H9 (cell line): ENCODE results near the gene HS3ST4. TPM values are rescaled to one million over a fixed set of nuclear protein-coding genes. Genes with fewer than 3 reads are reported as not detected.

Experiments used
- DNase-seq: peaks from one replicate; pipeline ENCODE4 v3.0.0-alpha.2; 2017
- H2AFZ ChIP-seq: one replicate; pipeline ENCODE4 v1.6.1; 2013; ENCODE audit warnings: mild to moderate bottlenecking, low read length, control low read depth, moderate library complexity
- H2AK5ac ChIP-seq: 2 replicates; pipeline ENCODE4 v1.6.1; 2013; ENCODE audit warnings: low read length, control low read depth, mixed read lengths; ENCODE audit not compliant: insufficient read length
- H2BK120ac ChIP-seq: one replicate; pipeline ENCODE4 v1.6.1; 2013; ENCODE audit warnings: low read depth, mild to moderate bottlenecking, low read length, control low read depth, inconsistent platforms; ENCODE audit not compliant: poor library complexity, severe bottlenecking
- H2BK12ac ChIP-seq: 2 replicates; pipeline ENCODE4 v1.6.1; 2013; ENCODE audit warnings: low read length, control low read depth, mixed read lengths, low read depth; ENCODE audit not compliant: insufficient read length
- H2BK15ac ChIP-seq: 2 replicates; pipeline ENCODE4 v1.6.1; 2013; ENCODE audit warnings: low read depth, low read length, control low read depth
- H2BK20ac ChIP-seq: one replicate; pipeline ENCODE4 v1.6.1; 2013; ENCODE audit warnings: low read depth, mild to moderate bottlenecking, low read length, control low read depth, inconsistent platforms; ENCODE audit not compliant: poor library complexity, severe bottlenecking
- H2BK5ac ChIP-seq: 2 replicates; pipeline ENCODE4 v1.6.1; 2013; ENCODE audit warnings: low read length, control low read depth, mixed read lengths; ENCODE audit not compliant: insufficient read length
- H3K14ac ChIP-seq: 2 replicates; pipeline ENCODE4 v1.6.1; 2013; ENCODE audit warnings: low read length, control low read depth; ENCODE audit not compliant: insufficient read depth
- H3K18ac ChIP-seq: 2 replicates; pipeline ENCODE4 v1.6.1; 2013; ENCODE audit warnings: low read depth, mild to moderate bottlenecking, mixed read lengths, low read length, control low read depth; ENCODE audit not compliant: insufficient read length
- H3K23ac ChIP-seq: 2 replicates; pipeline ENCODE4 v1.6.1; 2013; ENCODE audit warnings: low read length, control low read depth, mixed read lengths, low read depth; ENCODE audit not compliant: insufficient read length
- H3K23me2 ChIP-seq: 2 replicates; pipeline ENCODE4 v1.6.1; 2013; ENCODE audit warnings: low read depth, mild to moderate bottlenecking, mixed read lengths, low read length, control low read depth; ENCODE audit not compliant: insufficient read length, poor library complexity, severe bottlenecking
- H3K27ac ChIP-seq: 2 replicates; pipeline ENCODE4 v1.5.1; 2013; ENCODE audit warnings: low read length, control low read depth, mixed read lengths, low read depth; ENCODE audit not compliant: insufficient read length
- H3K27me3 ChIP-seq: 2 replicates; pipeline ENCODE4 v1.6.1; 2013; ENCODE audit warnings: low read length, control low read depth, inconsistent platforms; ENCODE audit not compliant: insufficient read depth
- H3K4ac ChIP-seq: 2 replicates; pipeline ENCODE4 v1.6.1; 2013; ENCODE audit warnings: low read depth, mild to moderate bottlenecking, control low read depth, inconsistent platforms, low read length, moderate library complexity
- H3K4me1 ChIP-seq: 2 replicates; pipeline ENCODE4 v1.6.1; 2013; ENCODE audit warnings: low read length, control low read depth, inconsistent platforms; ENCODE audit not compliant: insufficient read depth
- H3K4me2 ChIP-seq: 2 replicates; pipeline ENCODE4 v1.6.1; 2013; ENCODE audit warnings: low read length, control low read depth, mixed read lengths; ENCODE audit not compliant: insufficient read length, insufficient read depth
- H3K56ac ChIP-seq: 2 replicates; pipeline ENCODE4 v1.6.1; 2013; ENCODE audit warnings: low read depth, mild to moderate bottlenecking, mixed read lengths, low read length, control low read depth; ENCODE audit not compliant: insufficient read length
- H3K79me1 ChIP-seq: 2 replicates; pipeline ENCODE4 v1.6.1; 2013; ENCODE audit warnings: low read depth, mild to moderate bottlenecking, moderate library complexity, low read length, control low read depth, inconsistent platforms; ENCODE audit not compliant: insufficient read depth, poor library complexity, severe bottlenecking
- H3K79me2 ChIP-seq: 2 replicates; pipeline ENCODE4 v1.6.1; 2013; ENCODE audit warnings: low read length, control low read depth, inconsistent platforms; ENCODE audit not compliant: insufficient read depth
- H3K9ac ChIP-seq: 2 replicates; pipeline ENCODE4 v1.6.1; 2013; ENCODE audit warnings: low read length, control low read depth, mixed read lengths; ENCODE audit not compliant: insufficient read length; ENCODE audit errors: extremely low read depth
- H3K9me3 ChIP-seq: one replicate; pipeline ENCODE4 v1.6.1; 2013; ENCODE audit warnings: low read depth, low read length, inconsistent platforms; ENCODE audit not compliant: control insufficient read depth
- H3T11ph ChIP-seq: one replicate; pipeline ENCODE4 v1.6.1; 2013; ENCODE audit warnings: mild to moderate bottlenecking, low read length, control low read depth, inconsistent platforms
- H4K20me1 ChIP-seq: one replicate; pipeline ENCODE4 v1.6.1; 2013; ENCODE audit not compliant: control insufficient read depth, insufficient read length, insufficient read depth
- H4K5ac ChIP-seq: 2 replicates; pipeline ENCODE4 v1.6.1; 2013; ENCODE audit warnings: low read depth, mild to moderate bottlenecking, mixed read lengths, low read length, control low read depth; ENCODE audit not compliant: insufficient read length
- H4K8ac ChIP-seq: replicated peaks from 2 replicates; pipeline ENCODE4 v1.6.1; 2013; ENCODE audit warnings: low read length, control low read depth, mixed read lengths, low read depth; ENCODE audit not compliant: insufficient read length
- H4K91ac ChIP-seq: 2 replicates; pipeline ENCODE4 v1.6.1; 2013; ENCODE audit warnings: low read depth, mild to moderate bottlenecking, moderate library complexity, mixed read lengths, low read length, control low read depth; ENCODE audit not compliant: insufficient read length
- H3K27ac Mint-ChIP-seq, 3 experiments: 2 replicates in 2 of 3; 3 replicates in 1 of 3; pipeline ENCODE4 v1.8.0; 2020 to 2021; ENCODE audit warnings: mixed read lengths in 3 of 3, mild to moderate bottlenecking in 1 of 3, moderate library complexity in 1 of 3
- H3K27me3 Mint-ChIP-seq: 2 replicates; pipeline ENCODE4 v1.8.0; 2021; ENCODE audit warnings: low read depth, mild to moderate bottlenecking, moderate library complexity, mixed read lengths
- H3K36me3 Mint-ChIP-seq, 3 experiments: 2 replicates in 2 of 3; 3 replicates in 1 of 3; pipeline ENCODE4 v1.8.0; 2020 to 2021; ENCODE audit warnings: low read depth in 3 of 3, mixed read lengths in 3 of 3; ENCODE audit not compliant: insufficient read depth in 1 of 3
- H3K4me1 Mint-ChIP-seq, 2 experiments: 2 replicates each; pipeline ENCODE4 v1.8.0; 2020; ENCODE audit warnings: mixed read lengths in 2 of 2
- H3K4me3 Mint-ChIP-seq, 2 experiments: 2 replicates in 1 of 2; 3 replicates in 1 of 2; pipeline ENCODE4 v1.8.0; 2020 to 2021; ENCODE audit warnings: mild to moderate bottlenecking in 2 of 2, mixed read lengths in 2 of 2, moderate library complexity in 1 of 2
- H3K9me3 Mint-ChIP-seq, 2 experiments: 2 replicates in 1 of 2; 3 replicates in 1 of 2; pipeline ENCODE4 v1.8.0; 2020; ENCODE audit warnings: mild to moderate bottlenecking in 2 of 2, mixed read lengths in 2 of 2, moderate library complexity in 1 of 2
- WGBS: extraction: QIAGEN DNeasy Blood & Tissue Kit; methylation state at CpG from one replicate; pipeline ENCODE4 v1.1.7; 2013; ENCODE audit warnings: missing lambda C conversion rate, low lambda C conversion rate, mixed read lengths; ENCODE audit not compliant: insufficient read length; ENCODE audit errors: extremely low coverage; 5-methylcytosine and 5-hydroxymethylcytosine counted together
- total RNA-seq: library from RNA; stranded (reverse); gene quantifications from 2 replicates; pipeline ENCODE4 v1.2.1, GENCODE V29; 2021
- TF ChIP-seq, protein P1 (sequence below): fragments of 200-600 bp; sonication (generic); conservative IDR thresholded peaks from 3 replicates; pipeline ENCODE4 v1.8.0; 2021; ENCODE audit warnings: antibody characterized with exemption, mild to moderate bottlenecking

HS3ST4 gene
- total RNA-seq, 1 experiment from 2014 or later: 1.7 TPM

DNA sequence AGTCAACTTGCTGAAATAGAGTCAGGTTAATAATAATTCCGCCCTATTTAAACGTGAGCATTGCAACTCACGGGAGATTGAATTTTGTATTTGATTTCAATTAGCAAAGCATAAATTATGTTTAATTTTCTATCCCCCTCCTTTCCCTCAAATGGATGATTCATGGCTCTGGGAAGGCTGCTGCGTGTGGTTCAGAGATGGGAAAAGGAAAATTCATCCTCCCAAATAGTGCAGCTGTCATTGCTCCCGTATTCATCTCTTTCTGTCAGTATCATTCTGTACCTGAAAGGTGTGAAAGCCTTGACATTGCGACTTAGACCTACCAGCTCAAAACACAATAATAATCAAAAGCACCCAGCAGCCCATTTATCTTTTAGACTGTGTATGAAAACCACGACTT, 447.3 kb downstream of the HS3ST4 start:
- Histone ChIP-seq H3K79me2 (no peaks in the 10 kb centered on the region), H3K4me1 (no peaks in the 10 kb centered on the region), H3K27ac (no peak overlapping the region), H4K5ac (no peak overlapping the region), H3K4me2 (no peak overlapping the region), H3K27me3 (no peaks in the 10 kb centered on the region), H2BK15ac (no peak overlapping the region), H3K9me3 (no peaks in the 10 kb centered on the region), H3K23ac (no peak overlapping the region), H4K8ac (no peak overlapping the region), H3K23me2 (no peaks in the 10 kb centered on the region), H3K79me1 (no peaks in the 10 kb centered on the region), H2BK12ac (no peak overlapping the region), H2AFZ (no peak overlapping the region), H2AK5ac (no peak overlapping the region), H2BK120ac (no peak overlapping the region), H3K9ac (no peak overlapping the region), H4K20me1 (no peaks in the 10 kb centered on the region), H3K4ac (no peak overlapping the region), H3K14ac (no peak overlapping the region), H2BK20ac (no peak overlapping the region), H4K91ac (no peak overlapping the region), H3T11ph (no peak overlapping the region), H3K56ac (no peak overlapping the region), H3K18ac (no peak overlapping the region), H2BK5ac (no peak overlapping the region)
- WGBS: no CpG with 5 or more reads among the region's 7 CpGs
- Mint-ChIP-seq H3K9me3 (no peaks in the 10 kb centered on the region), H3K27me3 (peaks cover 3% of the 10 kb centered on the region), H3K27ac (no peak overlapping the region), H3K4me1 (peaks cover 0 to 3% of the 10 kb centered on the region in 2 experiments; a peak in 1 of 4 replicates), H3K4me3 (no peak overlapping the region), H3K36me3 (no peaks in the 10 kb centered on the region; a peak in 1 of 7 replicates)
- DNase-seq: no peak
- TF ChIP-seq, protein P1, sequence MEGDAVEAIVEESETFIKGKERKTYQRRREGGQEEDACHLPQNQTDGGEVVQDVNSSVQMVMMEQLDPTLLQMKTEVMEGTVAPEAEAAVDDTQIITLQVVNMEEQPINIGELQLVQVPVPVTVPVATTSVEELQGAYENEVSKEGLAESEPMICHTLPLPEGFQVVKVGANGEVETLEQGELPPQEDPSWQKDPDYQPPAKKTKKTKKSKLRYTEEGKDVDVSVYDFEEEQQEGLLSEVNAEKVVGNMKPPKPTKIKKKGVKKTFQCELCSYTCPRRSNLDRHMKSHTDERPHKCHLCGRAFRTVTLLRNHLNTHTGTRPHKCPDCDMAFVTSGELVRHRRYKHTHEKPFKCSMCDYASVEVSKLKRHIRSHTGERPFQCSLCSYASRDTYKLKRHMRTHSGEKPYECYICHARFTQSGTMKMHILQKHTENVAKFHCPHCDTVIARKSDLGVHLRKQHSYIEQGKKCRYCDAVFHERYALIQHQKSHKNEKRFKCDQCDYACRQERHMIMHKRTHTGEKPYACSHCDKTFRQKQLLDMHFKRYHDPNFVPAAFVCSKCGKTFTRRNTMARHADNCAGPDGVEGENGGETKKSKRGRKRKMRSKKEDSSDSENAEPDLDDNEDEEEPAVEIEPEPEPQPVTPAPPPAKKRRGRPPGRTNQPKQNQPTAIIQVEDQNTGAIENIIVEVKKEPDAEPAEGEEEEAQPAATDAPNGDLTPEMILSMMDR: no peak
